Thyroid gland (tissue), 4 donors: ENCODE data around the gene MISP. TPM values are rescaled to one million over a fixed set of nuclear protein-coding genes. Genes with fewer than 3 reads are reported as not detected.

Experiments
- DNase-seq, 2 donors: peaks; one replicate each; pipeline ENCODE4 v3.0.0-alpha.2; 2019
- H3K27ac ChIP-seq, 3 donors: fragments of 200-600 bp; sonication (generic); 1 replicate in 2 of 3; 2 replicates in 1 of 3; pipeline ENCODE4 v1.5.1; 2016 to 2019; ENCODE audit warnings: mild to moderate bottlenecking in 1 of 3, moderate library complexity in 1 of 3
- H3K27me3 ChIP-seq: fragments of 200-600 bp; sonication (generic); one replicate; pipeline ENCODE4 v1.5.1; 2019
- H3K36me3 ChIP-seq, 2 donors: fragments of 200-600 bp; sonication (generic); one replicate each; pipeline ENCODE4 v1.5.1; 2016 to 2019
- H3K4me1 ChIP-seq, 2 donors: fragments of 200-600 bp; sonication (generic); one replicate each; pipeline ENCODE4 v1.5.1; 2017 to 2019
- H3K4me3 ChIP-seq, 3 donors: fragments of 200-600 bp; sonication (generic); replicated peaks in 1 of 3; 1 replicate in 2 of 3; 2 replicates in 1 of 3; pipeline ENCODE4 v1.5.1; 2016; ENCODE audit warnings: mild to moderate bottlenecking in 1 of 3
- H3K9me3 ChIP-seq: fragments of 200-600 bp; sonication (generic); one replicate; pipeline ENCODE4 v1.5.1; 2017
- CTCF ChIP-seq, 6 experiments: fragments of 200-600 bp in 3 of 6; fragments of 450-650 bp in 3 of 6; sonication (generic) in 3 of 6; IDR thresholded peaks; one replicate each; pipeline ENCODE4 v1.5.1; 2016 to 2019; ENCODE audit warnings: antibody characterized with exemption in 6 of 6, mild to moderate bottlenecking in 2 of 6, inconsistent platforms in 1 of 6, moderate library complexity in 1 of 6
- POLR2A ChIP-seq, 2 donors: fragments of 450-650 bp; IDR thresholded peaks; one replicate each; pipeline ENCODE4 v1.6.1; 2017; ENCODE audit warnings: antibody characterized with exemption in 2 of 2, mild to moderate bottlenecking in 2 of 2, moderate library complexity in 1 of 2
- WGBS, 2 donors: methylation state at CpG; one replicate each; pipeline ENCODE4 v1.1.5; 2017; 5-methylcytosine and 5-hydroxymethylcytosine counted together
- intact Hi-C: fragments of 100-400 bp; cut with DNase I; formaldehyde crosslinking; loops from one replicate; pipeline ENCODE4 v1.15.1; 2023
- total RNA-seq, 4 donors: library from RNA; depleted of rRNA; stranded (reverse); fragments of >200 nt; gene quantifications; one replicate each; pipeline ENCODE4 v1.2.3, GENCODE V29; 2016

Gene MISP
- total RNA-seq, 4 donors from 2014 or later: 0.63 to 0.68 TPM; not detected in 2

GRCh38 chr19:708154-709143 lies 42.5 kb upstream of the MISP start, which contains the start of gene PALM:
TSS of gene PALM (plus strand) at chr19:708935. CDS start at chr19:709147, 212 bp downstream.
- DNase-seq: peak; percentile 19 to 21
- Histone ChIP-seq H3K27me3 (no peaks in the 10 kb centered on the region), H3K36me3 (no peaks in the 10 kb centered on the region), H3K27ac (peak within 1 kb of the TSS; percentile 49 to 77 (median 74)), H3K4me1 (peaks cover 11 to 39% of the 10 kb centered on the region in 2 donors), H3K4me3 (peak within 1 kb of the TSS in 2 of 3 donors; percentile 7 to 68), H3K9me3 (no peaks in the 10 kb centered on the region)
- TF ChIP-seq POLR2A (IDR thresholded peaks at IDR 0.05): no peak
- TF ChIP-seq CTCF (IDR thresholded peaks at IDR 0.05): peak in 1 of 6 experiments; percentile 41
- 41 to 70% methylated on average over 6 to 9 of the region's 93 CpGs for WGBS, 2 donors
- intact Hi-C loops: no loop called here

- Histone ChIP-seq H3K36me3 (no peaks in the 10 kb centered on the region), H3K4me3 (peak overlapping the region in 2 of 3 donors; percentile 7 to 68), H3K27me3 (no peaks in the 10 kb centered on the region), H3K27ac (peak overlapping the region; percentile 49 to 77 (median 74)), H3K9me3 (no peaks in the 10 kb centered on the region), H3K4me1 (peaks cover 10 to 34% of the 10 kb centered on the region in 2 donors)
- 0 to 20% methylated on average over 1 to 6 of the region's 78 CpGs for WGBS, 2 donors
- TF ChIP-seq CTCF (IDR thresholded peaks at IDR 0.05) (no peak), POLR2A (IDR thresholded peaks at IDR 0.05) (no peak)
- intact Hi-C loops: no loop called here
- DNase-seq: no peak
These were observed 41.5 kb upstream of the MISP start for GRCh38 chr19:709196-709964.

GRCh38 chr19:709965-710571 lies 40.8 kb upstream of the MISP start:
- no peak for TF ChIP-seq POLR2A (IDR thresholded peaks at IDR 0.05)
- TF ChIP-seq CTCF (IDR thresholded peaks at IDR 0.05): no peak
- Histone ChIP-seq H3K27ac (peak overlapping the region; percentile 49 to 77 (median 74)), H3K9me3 (no peaks in the 10 kb centered on the region), H3K27me3 (no peaks in the 10 kb centered on the region), H3K4me1 (peaks cover 7 to 27% of the 10 kb centered on the region in 2 donors), H3K36me3 (no peaks in the 10 kb centered on the region), H3K4me3 (peak overlapping the region in 1 of 3 donors; percentile 68)
- 40 to 52% methylated on average over 7 to 16 of the region's 27 CpGs for WGBS, 2 donors
- intact Hi-C loops: no loop called here
- DNase-seq: peak in 1 of 2 donors; percentile 19

- no peak for DNase-seq
- Histone ChIP-seq H3K27ac (peak overlapping the region in 1 of 3 donors; percentile 74), H3K36me3 (no peaks in the 10 kb centered on the region), H3K4me3 (no peak overlapping the region), H3K27me3 (no peaks in the 10 kb centered on the region), H3K9me3 (no peaks in the 10 kb centered on the region), H3K4me1 (peaks cover 7 to 22% of the 10 kb centered on the region in 2 donors)
- WGBS, 2 donors: 76 to 89% methylated on average over 16 to 21 of the region's 21 CpGs
- intact Hi-C loops: no loop called here
- TF ChIP-seq CTCF (IDR thresholded peaks at IDR 0.05): no peak
- TF ChIP-seq POLR2A (IDR thresholded peaks at IDR 0.05): no peak
These were observed 40.1 kb upstream of the MISP start for GRCh38 chr19:710767-711166.
